MCF 10A (cell line): ENCODE measurements around the gene CHRNA3. TPM values are rescaled to one million over a fixed set of nuclear protein-coding genes. Genes with fewer than 3 reads are reported as not detected.

Source experiments
- BruUV-seq: library from RNA; stranded (reverse); fragments of 400-500 nt; replicated peaks from 2 replicates; lab custom pipeline; 2021; lab: Mats Ljungman, UMichigan
- CTCF ChIA-PET: fragments of 300-600 bp; sonication (Branson Sonifier 250); formaldehyde crosslinking; extraction: SDS; loops from one replicate; lab custom pipeline; 2021; ENCODE audit warnings: antibody characterized with exemption, inconsistent platforms; lab: Yijun Ruan, JAX
- POLR2A ChIA-PET: fragments of 300-600, 350-650 bp; sonication (Branson Sonifier 250); formaldehyde crosslinking; extraction: SDS; loops from one replicate; lab custom pipeline; 2020; ENCODE audit warnings: antibody characterized with exemption, inconsistent platforms; lab: Yijun Ruan, JAX
- DNase-seq: peaks from one replicate; pipeline ENCODE4 v3.0.0-alpha.2; 2018; ENCODE audit not compliant: unreplicated experiment
- H3K27ac Mint-ChIP-seq: one replicate; pipeline ENCODE4 v1.8.0; 2022; ENCODE audit warnings: mild to moderate bottlenecking, low read depth, mixed read lengths; ENCODE audit not compliant: unreplicated experiment
- H3K27me3 Mint-ChIP-seq: one replicate; pipeline ENCODE4 v1.8.0; 2022; ENCODE audit warnings: mixed read lengths; ENCODE audit not compliant: insufficient read depth, unreplicated experiment
- H3K36me3 Mint-ChIP-seq: one replicate; pipeline ENCODE4 v1.8.0; 2022; ENCODE audit warnings: mild to moderate bottlenecking, moderate library complexity, mixed read lengths; ENCODE audit not compliant: insufficient read depth, unreplicated experiment
- H3K4me1 Mint-ChIP-seq: one replicate; pipeline ENCODE4 v1.8.0; 2022; ENCODE audit warnings: mixed read lengths; ENCODE audit not compliant: insufficient read depth, unreplicated experiment
- H3K4me3 Mint-ChIP-seq: one replicate; pipeline ENCODE4 v1.8.0; 2022; ENCODE audit warnings: mild to moderate bottlenecking, moderate library complexity, mixed read lengths; ENCODE audit not compliant: unreplicated experiment
- H3K9me3 Mint-ChIP-seq: one replicate; pipeline ENCODE4 v1.8.0; 2022; ENCODE audit warnings: mixed read lengths; ENCODE audit not compliant: unreplicated experiment
- CTCF ChIP-seq: fragments of 200-600 bp; IDR thresholded peaks from one replicate; pipeline ENCODE4 v1.8.0; 2022; ENCODE audit warnings: antibody characterized with exemption, mild to moderate bottlenecking; ENCODE audit not compliant: unreplicated experiment
- intact Hi-C: fragments of 100-400 bp; cut with micrococcal nuclease; formaldehyde crosslinking; loops from 2 replicates; pipeline ENCODE4 v1.14.1; 2022
- total RNA-seq: library from RNA; stranded (reverse); gene quantifications from 2 replicates; pipeline ENCODE4 v1.2.3, GENCODE V29; 2022

The CHRNA3 gene
- total RNA-seq, 1 experiment from 2014 or later = not detected

- intact Hi-C loops = no loop called here
- H3K36me3 Mint-ChIP-seq = no peaks in the 10 kb centered on the region
- no peaks in the 10 kb centered on the region for H3K4me1 Mint-ChIP-seq
- no peak for TF ChIP-seq CTCF
- CTCF ChIA-PET = interaction anchor here (1.0 kb wide), 1 partner anchor 44 kb away, joined by 3 read pairs; no protein-coding TSS in a partner anchor
- H3K27ac Mint-ChIP-seq = no peak overlapping the region
- no peaks in the 10 kb centered on the region for H3K9me3 Mint-ChIP-seq
- POLR2A ChIA-PET = no interaction called here
- H3K27me3 Mint-ChIP-seq = no peaks in the 10 kb centered on the region
- no peak for DNase-seq
- no peak overlapping the region for H3K4me3 Mint-ChIP-seq
- BruUV-seq = no TSS peak
Measured at GRCh38 chr15:78666010-78666409, 45.2 kb upstream of the CHRNA3 start.

- BruUV-seq = no TSS peak
- Mint-ChIP-seq H3K27ac (no peak overlapping the region), H3K9me3 (no peaks in the 10 kb centered on the region), H3K36me3 (no peaks in the 10 kb centered on the region), H3K4me3 (no peak overlapping the region), H3K27me3 (no peaks in the 10 kb centered on the region), H3K4me1 (no peaks in the 10 kb centered on the region)
- intact Hi-C loops = no loop called here
- TF ChIP-seq CTCF = no peak
- DNase-seq = no peak
- ChIA-PET POLR2A (no interaction called here), CTCF (no interaction called here)
Measured at GRCh38 chr15:78663703-78664102, 42.9 kb upstream of the CHRNA3 start.

GRCh38 chr15:78662028-78662427 is 41.2 kb upstream of the CHRNA3 start:
- intact Hi-C loops = no loop called here
- TF ChIP-seq CTCF = no peak
- no peak overlapping the region for H3K27ac Mint-ChIP-seq

GRCh38 chr15:78661001-78661400 is 40.2 kb upstream of the CHRNA3 start:
- BruUV-seq = no TSS peak
- no peak overlapping the region for H3K27ac Mint-ChIP-seq
- H3K4me3 Mint-ChIP-seq = no peak overlapping the region
- no peaks in the 10 kb centered on the region for H3K4me1 Mint-ChIP-seq
- no peak for TF ChIP-seq CTCF
- POLR2A ChIA-PET = no interaction called here
- H3K36me3 Mint-ChIP-seq = no peaks in the 10 kb centered on the region
- CTCF ChIA-PET = interaction anchor here (0.7 kb wide), 1 partner anchor 30 kb away, joined by 4 read pairs; no protein-coding TSS in a partner anchor
- no peaks in the 10 kb centered on the region for H3K27me3 Mint-ChIP-seq
- no peaks in the 10 kb centered on the region for H3K9me3 Mint-ChIP-seq
- no peak for DNase-seq
- intact Hi-C loops = no loop called here

More at GRCh38 chr15:78662028-78662427, 41.2 kb upstream of the CHRNA3 start:
- BruUV-seq = no TSS peak
- Mint-ChIP-seq H3K4me3 (no peak overlapping the region), H3K27me3 (no peaks in the 10 kb centered on the region), H3K9me3 (no peaks in the 10 kb centered on the region), H3K36me3 (no peaks in the 10 kb centered on the region), H3K4me1 (no peaks in the 10 kb centered on the region)
- ChIA-PET POLR2A (no interaction called here), CTCF (no interaction called here)
- no peak for DNase-seq
